ENCODE results near the gene SNX24.
"Not testable (repeated sequence)": the region's sequence is repeated elsewhere in the genome, so short reads cannot be mapped to it uniquely, and the experiment has no call there.

The SNX24 gene

GRCh38 chr5:122871661-122872060 is 26.2 kb downstream of the SNX24 start:
- DNase-seq (no peak), ATAC-seq (no peak)

GRCh38 chr5:122874179-122874875 is 28.9 kb downstream of the SNX24 start:
- ATAC-seq (no peak), DNase-seq (no peak)

- ATAC-seq (no peak), DNase-seq (no peak)
Measured at GRCh38 chr5:122877518-122877917, 32.1 kb downstream of the SNX24 start.

- ATAC-seq (no peak), DNase-seq (no peak)
Measured at GRCh38 chr5:122879076-122879475, 33.7 kb downstream of the SNX24 start.

GRCh38 chr5:122880170-122880689 is 34.8 kb downstream of the SNX24 start:
- ATAC-seq, result no peak
- DNase-seq, result no peak

- no peak for DNase-seq
- ATAC-seq, result no peak
Measured at GRCh38 chr5:122880749-122881148, 35.3 kb downstream of the SNX24 start.

GRCh38 chr5:122882831-122883230 is 37.4 kb downstream of the SNX24 start:
- no peak for DNase-seq
- ATAC-seq, result peak; percentile 65

GRCh38 chr5:122885045-122885517 is 39.7 kb downstream of the SNX24 start:
- ATAC-seq, result no peak
- no peak for DNase-seq

GRCh38 chr5:122885891-122886290 is 40.5 kb downstream of the SNX24 start:
- no peak for ATAC-seq
- DNase-seq, result no peak

- ATAC-seq, result no peak
Measured at GRCh38 chr5:122895141-122895540, 49.7 kb downstream of the SNX24 start.

GRCh38 chr5:122896598-122897282 is 51.3 kb downstream of the SNX24 start:
- no peak for DNase-seq

More at GRCh38 chr5:122895141-122895540, 49.7 kb downstream of the SNX24 start:
- no peak for DNase-seq

GRCh38 chr5:122897283-122897602 is 51.8 kb downstream of the SNX24 start:
- no peak for ATAC-seq
- no peak for DNase-seq

More at GRCh38 chr5:122896598-122897282, 51.3 kb downstream of the SNX24 start:
- no peak for ATAC-seq

- ATAC-seq, result no peak
- no peak for DNase-seq
Measured at GRCh38 chr5:122901346-122901745, 55.9 kb downstream of the SNX24 start.

- ATAC-seq, result no peak
- no peak for DNase-seq
Measured at GRCh38 chr5:122902263-122902662, 56.9 kb downstream of the SNX24 start.

GRCh38 chr5:122906768-122907167 is 61.4 kb downstream of the SNX24 start:
- no peak for DNase-seq
- ATAC-seq, result no peak

GRCh38 chr5:122907276-122907675 is 61.9 kb downstream of the SNX24 start:
- DNase-seq (no peak), ATAC-seq (no peak)

GRCh38 chr5:122908108-122908507 is 62.7 kb downstream of the SNX24 start:
- ATAC-seq (no peak), DNase-seq (no peak)

- ATAC-seq, result no peak
- no peak for DNase-seq
Measured at GRCh38 chr5:122908662-122909061, 63.2 kb downstream of the SNX24 start.

GRCh38 chr5:122909470-122910100 is 64.2 kb downstream of the SNX24 start:
- no peak for ATAC-seq
- no peak for DNase-seq

GRCh38 chr5:122913436-122913835 is 68.0 kb downstream of the SNX24 start:
- not testable (repeated sequence) for DNase-seq, ATAC-seq

GRCh38 chr5:122915717-122916461 is 70.5 kb downstream of the SNX24 start:
- ATAC-seq, result peak; percentile 68

GRCh38 chr5:122916490-122916889 is 71.1 kb downstream of the SNX24 start:
- DNase-seq (no peak), ATAC-seq (no peak)

More at GRCh38 chr5:122915717-122916461, 70.5 kb downstream of the SNX24 start:
- no peak for DNase-seq
